GM21786 (cell line): Measurements from ENCODE around the gene AP2B1.
"Not testable (repeated sequence)": the region's sequence is repeated elsewhere in the genome, so short reads cannot be mapped to it uniquely, and the experiment has no call there.

Experiments used
- ATAC-seq: cut with Tn5 transposase; IDR thresholded peaks from one replicate; pipeline ENCODE4 v1.9.1; 2021; ENCODE audit not compliant: unreplicated experiment

AP2B1 gene

GRCh38 chr17:35587074-35587961, at the start of gene AP2B1:
AP2B1 (plus strand) TSS chr17:35587322; CDS start chr17:35594031, 6,709 bp downstream.
- peak; percentile 73 for ATAC-seq

- ATAC-seq, result no peak
These were observed 49.5 kb upstream of the AP2B1 start, which contains the start of gene SLFN12L for GRCh38 chr17:35537601-35538141. SLFN12L (minus strand) TSS chr17:35537678; CDS start chr17:35522364, 15,314 bp downstream.

GRCh38 chr17:35539659-35540026, 47.5 kb upstream of the AP2B1 start:
- ATAC-seq, result no peak

- ATAC-seq, result no peak
These were observed 46.3 kb upstream of the AP2B1 start for GRCh38 chr17:35540589-35541404.

GRCh38 chr17:35541434-35541833, 45.7 kb upstream of the AP2B1 start:
- ATAC-seq, result no peak

GRCh38 chr17:35542990-35543389, 44.1 kb upstream of the AP2B1 start:
- no peak for ATAC-seq

GRCh38 chr17:35543856-35544255, 43.3 kb upstream of the AP2B1 start:
- ATAC-seq, result no peak

GRCh38 chr17:35545150-35545549, 42.0 kb upstream of the AP2B1 start:
- no peak for ATAC-seq

GRCh38 chr17:35546487-35546886, 40.6 kb upstream of the AP2B1 start:
- no peak for ATAC-seq

GRCh38 chr17:35548208-35548810, 38.8 kb upstream of the AP2B1 start:
- ATAC-seq, result no peak

GRCh38 chr17:35548978-35549377, 38.1 kb upstream of the AP2B1 start:
- ATAC-seq, result no peak

GRCh38 chr17:35553310-35553709, 33.8 kb upstream of the AP2B1 start:
- no peak for ATAC-seq

GRCh38 chr17:35554668-35555067, 32.5 kb upstream of the AP2B1 start:
- no peak for ATAC-seq

- ATAC-seq, result no peak
These were observed 31.4 kb upstream of the AP2B1 start for GRCh38 chr17:35555691-35556090.

GRCh38 chr17:35557353-35557752, 29.8 kb upstream of the AP2B1 start:
- ATAC-seq, result no peak

- ATAC-seq, result no peak
These were observed 27.5 kb upstream of the AP2B1 start for GRCh38 chr17:35559495-35560210.

- ATAC-seq, result no peak
These were observed 26.4 kb upstream of the AP2B1 start, which contains the start of gene SLFN14 for GRCh38 chr17:35560703-35561102. SLFN14 (minus strand) TSS chr17:35560819; CDS start chr17:35558062, 2,757 bp downstream.

GRCh38 chr17:35563181-35563580, 23.9 kb upstream of the AP2B1 start:
- ATAC-seq, result not testable (repeated sequence)

- no peak for ATAC-seq
These were observed 20.2 kb upstream of the AP2B1 start for GRCh38 chr17:35566968-35567367.

- ATAC-seq, result no peak
These were observed 18.6 kb upstream of the AP2B1 start for GRCh38 chr17:35568561-35568960.
